Testis (tissue), 2 donors: Measurements from ENCODE around the gene SIPA1.

Experiments
- POLR2A ChIP-seq: fragments of 450-650 bp; IDR thresholded peaks from one replicate; pipeline ENCODE4 v1.6.1; 2017; ENCODE audit warnings: antibody characterized with exemption, mild to moderate bottlenecking, moderate library complexity
- TF ChIP-seq, protein P1 (sequence below), 3 experiments: fragments of 450-650 bp in 2 of 3; fragments of 200-600 bp in 1 of 3; sonication (generic) in 1 of 3; IDR thresholded peaks; one replicate each; pipeline ENCODE4 v1.5.1; 2016 to 2019; ENCODE audit warnings: antibody characterized with exemption in 3 of 3, mild to moderate bottlenecking in 2 of 3, moderate library complexity in 1 of 3

DNA sequence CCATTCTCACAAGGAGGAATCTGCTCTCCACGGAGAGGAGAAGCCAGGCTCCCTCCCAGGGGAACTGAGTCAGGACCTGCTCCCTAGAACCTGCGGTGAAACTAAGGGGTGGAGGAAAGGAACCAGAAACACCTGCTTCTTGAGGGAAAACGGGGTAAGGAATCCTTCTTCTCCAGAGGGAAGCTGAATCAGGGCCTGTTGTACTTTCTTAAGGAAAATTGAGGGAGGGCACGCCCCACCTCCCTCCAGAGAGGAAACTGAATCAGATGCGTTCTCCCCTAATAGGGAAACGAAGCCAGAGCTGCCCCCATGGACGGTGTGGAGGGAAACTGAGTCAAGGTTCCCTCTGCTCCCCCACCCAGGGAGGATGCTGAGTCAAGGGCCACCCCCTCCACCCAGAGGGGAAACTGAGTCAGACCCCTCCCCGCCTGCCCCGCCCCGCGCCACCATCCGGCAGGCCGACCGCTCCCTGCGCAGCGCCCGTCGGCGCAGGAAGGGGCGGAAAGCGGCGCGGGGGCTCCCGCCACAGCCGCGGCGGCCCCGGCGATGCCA is 24.4 kb downstream of the SIPA1 start:
- no peak for TF ChIP-seq POLR2A
- TF ChIP-seq, protein P1, sequence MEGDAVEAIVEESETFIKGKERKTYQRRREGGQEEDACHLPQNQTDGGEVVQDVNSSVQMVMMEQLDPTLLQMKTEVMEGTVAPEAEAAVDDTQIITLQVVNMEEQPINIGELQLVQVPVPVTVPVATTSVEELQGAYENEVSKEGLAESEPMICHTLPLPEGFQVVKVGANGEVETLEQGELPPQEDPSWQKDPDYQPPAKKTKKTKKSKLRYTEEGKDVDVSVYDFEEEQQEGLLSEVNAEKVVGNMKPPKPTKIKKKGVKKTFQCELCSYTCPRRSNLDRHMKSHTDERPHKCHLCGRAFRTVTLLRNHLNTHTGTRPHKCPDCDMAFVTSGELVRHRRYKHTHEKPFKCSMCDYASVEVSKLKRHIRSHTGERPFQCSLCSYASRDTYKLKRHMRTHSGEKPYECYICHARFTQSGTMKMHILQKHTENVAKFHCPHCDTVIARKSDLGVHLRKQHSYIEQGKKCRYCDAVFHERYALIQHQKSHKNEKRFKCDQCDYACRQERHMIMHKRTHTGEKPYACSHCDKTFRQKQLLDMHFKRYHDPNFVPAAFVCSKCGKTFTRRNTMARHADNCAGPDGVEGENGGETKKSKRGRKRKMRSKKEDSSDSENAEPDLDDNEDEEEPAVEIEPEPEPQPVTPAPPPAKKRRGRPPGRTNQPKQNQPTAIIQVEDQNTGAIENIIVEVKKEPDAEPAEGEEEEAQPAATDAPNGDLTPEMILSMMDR (IDR thresholded peaks at IDR 0.05) = no peak
